Cardiac muscle cell (in vitro differentiated cells and primary cell): ENCODE results near the gene MKNK2. TPM values are rescaled to one million over a fixed set of nuclear protein-coding genes. Genes with fewer than 3 reads are reported as not detected.

Source experiments
- DNase-seq, 2 donors: peaks; one replicate each; pipeline versions ENCODE4 v3.0.0 to v3.0.0-alpha.2; 2010 to 2017; ENCODE audit warnings: low read depth in 1 of 2, low spot score in 1 of 2
- H3K27ac ChIP-seq: fragments of 200-600 bp; sonication (generic); 2 replicates; pipeline ENCODE4 v1.5.1; 2016
- H3K27me3 ChIP-seq: fragments of 200-600 bp; sonication (generic); 2 replicates; pipeline ENCODE4 v1.6.0; 2016; ENCODE audit warnings: control low read depth
- H3K36me3 ChIP-seq: fragments of 200-600 bp; sonication (generic); 2 replicates; pipeline ENCODE4 v1.5.1; 2016; ENCODE audit warnings: control low read depth
- H3K4me1 ChIP-seq: fragments of 200-600 bp; sonication (generic); 2 replicates; pipeline ENCODE4 v1.8.1; 2017; ENCODE audit warnings: low read depth, mild to moderate bottlenecking, mixed run types
- H3K4me3 ChIP-seq: fragments of 200-600 bp; sonication (generic); 2 replicates; pipeline ENCODE4 v1.5.1; 2016; ENCODE audit warnings: mild to moderate bottlenecking
- H3K9me3 ChIP-seq: fragments of 200-600 bp; sonication (generic); 2 replicates; pipeline ENCODE4 v1.5.1; 2017; ENCODE audit warnings: low read depth, mild to moderate bottlenecking, control low read depth
- polyA plus RNA-seq: library from polyadenylated mRNA; unstranded; fragments of >200 nt; fragmentation: Nextera tagmentation; extraction: Ambion mirVana; gene quantifications from 2 replicates; pipeline ENCODE4 v1.2.1, GENCODE V29; 2016
- total RNA-seq: library from RNA; depleted of rRNA; stranded (reverse); fragments of >200 nt; gene quantifications from 2 replicates; pipeline ENCODE4 v1.2.3, GENCODE V29; 2016
- TF ChIP-seq, protein P1 (sequence below): IDR thresholded peaks from 2 replicates; pipeline ENCODE4 v1.5.1; 2012; ENCODE audit warnings: low read depth, mild to moderate bottlenecking, low read length

MKNK2 gene
- total and polyA plus RNA-seq, 2 experiments from 2014 or later: 72.8 to 76.6 TPM

DNA sequence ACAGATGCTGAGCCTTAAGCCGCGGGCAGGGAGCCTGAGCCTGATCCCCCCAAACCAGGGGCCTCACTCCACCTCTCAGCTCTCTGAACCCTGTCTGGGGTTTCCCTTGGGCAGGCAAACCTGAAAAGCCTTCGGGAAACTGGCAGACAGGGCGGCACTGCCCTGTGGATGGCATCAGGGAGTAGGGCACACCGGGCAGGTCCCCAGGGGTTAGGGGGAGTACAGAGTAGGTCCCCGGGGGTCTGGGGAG, 9.7 kb downstream of the MKNK2 start:
- Histone ChIP-seq H3K36me3 (no peaks in the 10 kb centered on the region), H3K27me3 (no peaks in the 10 kb centered on the region), H3K9me3 (no peaks in the 10 kb centered on the region), H3K4me3 (peak overlapping the region; percentile 16), H3K4me1 (peaks cover 22% of the 10 kb centered on the region), H3K27ac (peak overlapping the region; percentile 70)
- TF ChIP-seq, protein P1, sequence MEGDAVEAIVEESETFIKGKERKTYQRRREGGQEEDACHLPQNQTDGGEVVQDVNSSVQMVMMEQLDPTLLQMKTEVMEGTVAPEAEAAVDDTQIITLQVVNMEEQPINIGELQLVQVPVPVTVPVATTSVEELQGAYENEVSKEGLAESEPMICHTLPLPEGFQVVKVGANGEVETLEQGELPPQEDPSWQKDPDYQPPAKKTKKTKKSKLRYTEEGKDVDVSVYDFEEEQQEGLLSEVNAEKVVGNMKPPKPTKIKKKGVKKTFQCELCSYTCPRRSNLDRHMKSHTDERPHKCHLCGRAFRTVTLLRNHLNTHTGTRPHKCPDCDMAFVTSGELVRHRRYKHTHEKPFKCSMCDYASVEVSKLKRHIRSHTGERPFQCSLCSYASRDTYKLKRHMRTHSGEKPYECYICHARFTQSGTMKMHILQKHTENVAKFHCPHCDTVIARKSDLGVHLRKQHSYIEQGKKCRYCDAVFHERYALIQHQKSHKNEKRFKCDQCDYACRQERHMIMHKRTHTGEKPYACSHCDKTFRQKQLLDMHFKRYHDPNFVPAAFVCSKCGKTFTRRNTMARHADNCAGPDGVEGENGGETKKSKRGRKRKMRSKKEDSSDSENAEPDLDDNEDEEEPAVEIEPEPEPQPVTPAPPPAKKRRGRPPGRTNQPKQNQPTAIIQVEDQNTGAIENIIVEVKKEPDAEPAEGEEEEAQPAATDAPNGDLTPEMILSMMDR: no peak
- no peak for DNase-seq

DNA sequence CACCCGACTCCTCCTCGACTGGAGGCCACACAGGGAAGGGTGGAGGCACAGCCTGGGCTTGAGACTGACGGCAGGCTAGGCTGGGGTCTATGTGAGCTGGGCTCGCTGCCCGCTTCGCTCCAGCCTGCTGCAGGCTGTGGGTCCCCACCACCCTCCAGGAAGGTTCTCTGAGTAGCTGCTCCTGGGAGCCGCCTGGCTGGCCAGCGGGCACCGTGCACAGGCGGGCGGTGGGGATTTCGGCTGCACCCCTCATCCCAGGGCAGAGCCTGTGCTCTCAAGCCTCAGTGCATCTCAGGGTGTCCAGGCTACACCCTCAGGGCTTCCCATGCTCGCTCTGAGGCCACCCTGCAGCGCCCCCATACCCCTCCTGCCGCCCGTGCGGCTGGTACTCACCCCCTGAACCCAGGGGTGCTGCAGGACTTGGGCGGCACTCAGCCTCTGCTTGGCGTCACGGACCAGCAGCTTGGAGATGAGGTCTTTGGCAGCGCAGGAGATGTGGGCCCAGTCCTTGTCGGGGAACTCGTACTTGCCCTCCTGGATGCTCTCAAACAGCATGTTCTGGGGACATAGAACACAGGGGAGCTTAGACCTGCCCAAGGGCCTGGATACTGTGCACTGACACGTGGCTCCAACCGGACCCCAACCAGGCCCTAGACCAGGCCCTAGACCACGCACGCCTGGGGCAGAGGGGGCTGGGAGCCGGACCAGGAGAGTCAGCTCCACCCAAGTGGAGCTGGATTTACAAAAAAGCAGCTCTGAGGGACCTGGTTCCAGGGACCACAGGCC, 10.2 kb downstream of the MKNK2 start:
- H3K9me3 ChIP-seq: no peaks in the 10 kb centered on the region
- no peak overlapping the region for H3K4me3 ChIP-seq
- H3K36me3 ChIP-seq: no peaks in the 10 kb centered on the region
- H3K27me3 ChIP-seq: no peaks in the 10 kb centered on the region
- TF ChIP-seq, protein P1: no peak
- peak overlapping the region; percentile 70 for H3K27ac ChIP-seq
- peaks cover 22% of the 10 kb centered on the region for H3K4me1 ChIP-seq
- DNase-seq: no peak

DNA sequence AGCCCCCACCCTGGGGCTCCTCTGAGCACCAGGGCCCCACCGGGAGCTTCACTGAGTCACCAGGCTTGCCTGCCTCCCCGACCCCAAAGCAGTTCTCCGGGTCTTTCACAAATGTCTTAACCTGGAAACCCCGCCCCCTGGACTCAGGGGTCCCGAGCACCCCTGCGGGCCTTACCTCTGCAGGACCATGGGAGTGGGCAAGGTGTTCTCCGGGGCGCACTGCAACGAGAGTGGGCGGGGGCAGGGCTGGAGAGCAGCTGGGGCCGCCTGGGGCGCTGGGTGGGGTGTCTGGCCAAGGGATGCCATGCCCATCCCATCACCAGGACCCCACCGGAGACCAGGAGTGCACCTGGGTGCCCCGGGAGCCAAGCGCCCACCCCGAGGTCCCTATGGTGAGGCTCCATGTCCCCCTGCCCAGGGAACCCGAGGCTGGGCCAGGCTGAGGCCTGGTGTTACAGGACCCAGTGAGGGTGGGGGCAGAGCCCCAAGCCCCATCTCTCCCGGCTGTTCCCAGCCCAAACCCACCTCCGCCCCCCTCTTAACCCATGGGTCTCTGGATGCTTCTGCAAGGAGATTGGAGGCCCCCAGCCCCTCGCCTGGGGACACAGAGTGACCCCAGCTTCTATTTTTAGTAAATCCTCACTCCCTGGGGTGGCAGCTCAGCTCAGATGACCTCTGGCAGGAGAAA, 10.9 kb downstream of the MKNK2 start:
- TF ChIP-seq, protein P1: no peak
- Histone ChIP-seq H3K36me3 (no peaks in the 10 kb centered on the region), H3K4me3 (no peak overlapping the region), H3K4me1 (peaks cover 22% of the 10 kb centered on the region), H3K9me3 (no peaks in the 10 kb centered on the region), H3K27ac (peak overlapping the region; percentile 32), H3K27me3 (no peaks in the 10 kb centered on the region)
- no peak for DNase-seq

DNA sequence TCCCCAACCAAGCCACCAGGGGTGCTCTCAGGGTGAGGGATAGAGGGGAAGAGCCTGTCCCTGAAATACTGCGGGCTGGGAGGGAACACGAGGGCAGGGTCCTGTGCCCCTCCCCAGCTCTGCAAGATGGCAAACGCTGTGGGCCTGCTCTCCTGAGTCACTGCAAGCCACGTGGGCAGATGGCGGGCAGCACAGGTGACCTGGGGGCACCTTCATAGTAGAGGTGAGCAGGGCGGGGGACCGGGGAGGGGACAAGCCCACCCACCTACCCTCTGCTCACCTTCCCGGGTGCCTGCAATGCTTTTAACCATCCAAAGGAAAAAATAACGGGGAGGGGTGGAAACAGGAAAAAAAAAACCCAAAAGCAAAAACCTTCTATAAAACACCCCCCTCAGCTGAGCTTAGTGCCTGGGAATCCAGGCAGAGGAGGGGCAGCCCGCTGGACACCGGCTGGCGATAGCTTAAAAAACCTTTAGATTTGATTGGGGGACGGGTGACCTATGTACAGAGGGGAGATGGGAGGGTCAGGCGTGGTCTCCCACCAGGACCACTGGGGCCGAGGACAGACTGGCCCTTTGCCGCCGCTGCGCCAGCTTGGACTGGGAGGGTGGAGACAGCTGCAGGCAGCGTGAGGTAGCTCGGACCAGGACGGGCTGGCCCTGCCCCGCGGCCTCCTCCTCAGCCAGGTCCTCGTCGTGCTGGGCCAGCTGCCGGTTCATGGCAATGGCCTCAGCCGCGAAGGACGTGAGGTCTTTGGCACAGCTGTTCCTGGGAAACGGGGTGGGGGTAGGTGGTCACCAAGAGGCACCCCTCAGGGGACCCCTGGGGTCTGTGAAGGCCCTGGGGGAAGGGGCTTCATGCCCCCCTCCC, 11.7 kb downstream of the MKNK2 start:
- Histone ChIP-seq H3K27me3 (no peaks in the 10 kb centered on the region), H3K4me1 (peaks cover 22% of the 10 kb centered on the region), H3K36me3 (no peaks in the 10 kb centered on the region), H3K27ac (peak overlapping the region; percentile 32), H3K9me3 (no peaks in the 10 kb centered on the region), H3K4me3 (no peak overlapping the region)
- no peak for DNase-seq
- TF ChIP-seq, protein P1: no peak

DNA sequence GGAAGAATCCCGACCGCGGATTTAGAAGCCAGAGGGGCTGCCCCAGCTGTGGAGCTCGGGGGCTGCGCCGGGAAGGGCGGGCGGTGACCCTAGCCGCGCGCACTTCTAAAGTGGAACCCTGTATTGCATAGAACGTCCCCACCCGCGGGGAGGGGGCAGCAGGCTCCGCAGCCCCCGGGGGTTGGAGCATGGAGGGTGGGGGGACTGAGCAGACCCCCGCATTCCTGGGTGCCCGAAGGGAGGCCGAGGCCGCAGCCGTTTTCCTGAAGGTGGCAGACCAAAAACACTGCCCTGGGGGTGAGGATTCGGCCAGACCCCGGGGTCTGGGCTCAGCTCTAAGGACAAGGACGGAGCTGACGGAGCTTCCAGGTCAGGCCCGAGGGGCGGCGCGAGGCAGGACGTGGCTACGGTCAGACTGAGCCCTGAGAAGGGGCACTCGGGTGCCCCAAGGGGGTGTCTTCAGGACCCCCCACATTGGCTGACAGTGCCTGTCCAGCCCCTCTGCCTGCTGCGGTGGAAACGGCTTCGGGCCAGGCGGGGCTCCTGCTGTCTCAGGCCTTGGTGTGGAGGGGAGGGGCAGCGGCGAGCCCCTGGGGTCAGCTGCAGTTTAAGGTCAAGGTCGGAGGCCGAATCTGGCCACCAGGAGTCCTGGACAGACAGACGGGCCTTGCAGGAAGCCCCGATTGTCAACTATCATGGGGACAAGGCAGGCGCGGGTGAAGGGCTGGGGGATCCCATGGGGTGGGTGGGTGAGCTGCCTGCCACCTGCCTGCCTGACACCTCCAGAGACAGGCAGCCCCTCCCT, 12.6 kb downstream of the MKNK2 start:
- no peak for DNase-seq
- Histone ChIP-seq H3K9me3 (no peaks in the 10 kb centered on the region), H3K27me3 (no peaks in the 10 kb centered on the region), H3K4me1 (peaks cover 22% of the 10 kb centered on the region), H3K4me3 (no peak overlapping the region), H3K27ac (peak overlapping the region; percentile 19), H3K36me3 (no peaks in the 10 kb centered on the region)
- TF ChIP-seq, protein P1: no peak
